Parathyroid adenoma (tissue), 2 donors: ENCODE measurements around the gene JHY.

Experiments used
- H2AFZ ChIP-seq: fragments of 300-600 bp; sonication (generic); one replicate; pipeline ENCODE4 v1.7.0; 2017; ENCODE audit warnings: antibody characterized with exemption, mild to moderate bottlenecking
- H3K27ac ChIP-seq: fragments of 300-600 bp; sonication (generic); one replicate; pipeline ENCODE4 v1.7.0; 2017
- H3K27me3 ChIP-seq: fragments of 300-600 bp; sonication (generic); one replicate; pipeline ENCODE4 v1.7.0; 2017; ENCODE audit warnings: low read length; ENCODE audit not compliant: control insufficient read depth, insufficient read depth
- H3K36me3 ChIP-seq: fragments of 300-600 bp; sonication (generic); one replicate; pipeline ENCODE4 v1.7.0; 2017; ENCODE audit warnings: low read length; ENCODE audit not compliant: control insufficient read depth, insufficient read depth
- H3K4me1 ChIP-seq: fragments of 300-600 bp; sonication (generic); one replicate; pipeline ENCODE4 v1.7.0; 2017; ENCODE audit warnings: control low read depth
- H3K4me2 ChIP-seq: fragments of 300-600 bp; sonication (generic); one replicate; pipeline ENCODE4 v1.7.0; 2017; ENCODE audit warnings: low read length
- H3K4me3 ChIP-seq: fragments of 300-600 bp; sonication (generic); one replicate; pipeline ENCODE4 v1.7.0; 2017; ENCODE audit warnings: low read depth, low read length
- H3K79me2 ChIP-seq: fragments of 300-600 bp; sonication (generic); one replicate; pipeline ENCODE4 v1.7.0; 2017; ENCODE audit warnings: control low read depth
- H3K9ac ChIP-seq: fragments of 300-600 bp; sonication (generic); one replicate; pipeline ENCODE4 v1.7.0; 2017; ENCODE audit warnings: mild to moderate bottlenecking
- H3K9me3 ChIP-seq: fragments of 300-600 bp; sonication (generic); one replicate; pipeline ENCODE4 v1.7.0; 2017; ENCODE audit warnings: low read length; ENCODE audit not compliant: control insufficient read depth
- TF ChIP-seq, protein P1 (sequence below): fragments of 300-600 bp; sonication (generic); IDR thresholded peaks from one replicate; pipeline ENCODE4 v1.7.0; 2017; ENCODE audit warnings: antibody characterized with exemption, mild to moderate bottlenecking
- donor health status: primary hyperparathyroidism.

Gene JHY

DNA sequence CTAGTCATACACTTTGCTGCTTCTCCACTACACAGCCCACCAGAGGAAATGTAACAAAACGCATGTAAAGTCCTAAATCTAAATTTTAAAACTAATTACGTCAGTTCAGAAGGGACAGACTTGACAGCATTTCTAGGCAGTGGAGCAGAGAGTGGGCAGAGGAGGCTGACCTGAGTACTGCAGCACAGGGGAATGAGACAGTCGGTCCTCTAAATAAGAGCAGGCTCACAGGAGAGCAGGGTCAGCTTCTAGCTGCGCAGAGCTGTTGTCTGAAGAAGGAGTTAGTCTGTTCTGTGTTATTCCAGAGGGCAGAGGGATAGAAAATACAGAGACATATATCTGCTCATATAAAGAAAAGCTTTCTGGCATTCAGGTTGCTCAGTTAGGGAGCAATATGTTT, 40.3 kb downstream of the JHY start:
- H3K9me3 ChIP-seq = no peaks in the 10 kb centered on the region
- no peak overlapping the region for H3K4me3 ChIP-seq
- H3K27ac ChIP-seq = no peak overlapping the region
- TF ChIP-seq, protein P1, sequence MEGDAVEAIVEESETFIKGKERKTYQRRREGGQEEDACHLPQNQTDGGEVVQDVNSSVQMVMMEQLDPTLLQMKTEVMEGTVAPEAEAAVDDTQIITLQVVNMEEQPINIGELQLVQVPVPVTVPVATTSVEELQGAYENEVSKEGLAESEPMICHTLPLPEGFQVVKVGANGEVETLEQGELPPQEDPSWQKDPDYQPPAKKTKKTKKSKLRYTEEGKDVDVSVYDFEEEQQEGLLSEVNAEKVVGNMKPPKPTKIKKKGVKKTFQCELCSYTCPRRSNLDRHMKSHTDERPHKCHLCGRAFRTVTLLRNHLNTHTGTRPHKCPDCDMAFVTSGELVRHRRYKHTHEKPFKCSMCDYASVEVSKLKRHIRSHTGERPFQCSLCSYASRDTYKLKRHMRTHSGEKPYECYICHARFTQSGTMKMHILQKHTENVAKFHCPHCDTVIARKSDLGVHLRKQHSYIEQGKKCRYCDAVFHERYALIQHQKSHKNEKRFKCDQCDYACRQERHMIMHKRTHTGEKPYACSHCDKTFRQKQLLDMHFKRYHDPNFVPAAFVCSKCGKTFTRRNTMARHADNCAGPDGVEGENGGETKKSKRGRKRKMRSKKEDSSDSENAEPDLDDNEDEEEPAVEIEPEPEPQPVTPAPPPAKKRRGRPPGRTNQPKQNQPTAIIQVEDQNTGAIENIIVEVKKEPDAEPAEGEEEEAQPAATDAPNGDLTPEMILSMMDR = no peak
- no peaks in the 10 kb centered on the region for H3K4me1 ChIP-seq
- H3K4me2 ChIP-seq = no peak overlapping the region
- no peaks in the 10 kb centered on the region for H3K36me3 ChIP-seq
- H3K79me2 ChIP-seq = no peaks in the 10 kb centered on the region
- H3K9ac ChIP-seq = no peak overlapping the region
- no peaks in the 10 kb centered on the region for H3K27me3 ChIP-seq
- H2AFZ ChIP-seq = no peak overlapping the region

- TF ChIP-seq, protein P1 = no peak
- no peaks in the 10 kb centered on the region for H3K4me1 ChIP-seq
These were observed 40.7 kb downstream of the JHY start for GRCh38 chr11:122923302-122923701.

DNA sequence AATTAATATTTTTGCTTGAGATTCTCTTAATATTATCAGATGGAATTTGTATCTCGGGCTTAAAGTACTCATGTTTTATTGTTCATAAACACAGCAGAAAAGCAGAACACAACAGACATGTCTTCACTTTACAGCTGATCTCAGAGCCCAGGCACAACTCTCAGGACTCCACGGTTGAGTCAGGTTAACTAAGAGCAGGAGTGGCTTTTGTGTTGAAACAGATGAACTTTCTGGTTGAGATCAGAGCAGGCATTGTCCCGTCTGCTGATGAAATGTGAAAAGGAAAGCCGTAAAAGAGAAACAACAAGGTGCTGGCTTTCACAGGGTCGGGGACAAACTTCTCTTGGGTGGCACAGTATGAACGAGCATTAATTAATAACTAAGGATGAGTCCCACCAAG, 49.0 kb downstream of the JHY start:
- Histone ChIP-seq H3K4me1 (no peaks in the 10 kb centered on the region), H3K4me2 (no peak overlapping the region), H3K27me3 (no peaks in the 10 kb centered on the region), H3K9me3 (no peaks in the 10 kb centered on the region), H3K36me3 (no peaks in the 10 kb centered on the region), H3K9ac (no peak overlapping the region), H2AFZ (no peak overlapping the region), H3K79me2 (no peaks in the 10 kb centered on the region), H3K4me3 (no peak overlapping the region), H3K27ac (no peak overlapping the region)
- TF ChIP-seq, protein P1 = no peak

More at GRCh38 chr11:122923302-122923701, 40.7 kb downstream of the JHY start:
- Histone ChIP-seq H3K9ac (no peak overlapping the region), H3K4me3 (no peak overlapping the region), H3K4me2 (no peak overlapping the region), H2AFZ (no peak overlapping the region), H3K9me3 (no peaks in the 10 kb centered on the region), H3K27me3 (no peaks in the 10 kb centered on the region), H3K79me2 (no peaks in the 10 kb centered on the region), H3K27ac (no peak overlapping the region), H3K36me3 (no peaks in the 10 kb centered on the region)

DNA sequence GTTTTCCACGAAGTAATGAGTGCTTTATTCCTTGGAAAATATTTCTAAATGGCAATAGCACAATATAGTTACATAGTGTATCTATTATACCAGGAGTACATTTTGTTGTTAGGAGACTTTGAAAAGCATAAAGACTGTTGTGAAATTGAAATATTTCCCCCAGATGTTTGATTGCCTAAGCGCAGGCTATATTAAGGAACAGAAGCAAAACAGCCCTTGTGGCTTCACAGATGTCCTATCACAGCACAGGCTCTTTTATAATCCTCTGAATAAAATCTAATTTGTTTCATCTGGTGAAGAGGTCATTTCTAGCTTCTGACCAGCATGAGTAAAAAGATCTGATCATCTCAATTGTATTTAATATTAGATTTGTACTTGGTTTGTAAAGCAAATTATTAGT, 50.9 kb downstream of the JHY start:
- no peaks in the 10 kb centered on the region for H3K36me3 ChIP-seq
- TF ChIP-seq, protein P1 = no peak
- no peaks in the 10 kb centered on the region for H3K79me2 ChIP-seq
- no peak overlapping the region for H3K4me3 ChIP-seq
- H3K27ac ChIP-seq = no peak overlapping the region
- H3K27me3 ChIP-seq = no peaks in the 10 kb centered on the region
- H3K9ac ChIP-seq = no peak overlapping the region
- no peaks in the 10 kb centered on the region for H3K4me1 ChIP-seq
- no peaks in the 10 kb centered on the region for H3K9me3 ChIP-seq
- no peak overlapping the region for H3K4me2 ChIP-seq
- H2AFZ ChIP-seq = no peak overlapping the region

DNA sequence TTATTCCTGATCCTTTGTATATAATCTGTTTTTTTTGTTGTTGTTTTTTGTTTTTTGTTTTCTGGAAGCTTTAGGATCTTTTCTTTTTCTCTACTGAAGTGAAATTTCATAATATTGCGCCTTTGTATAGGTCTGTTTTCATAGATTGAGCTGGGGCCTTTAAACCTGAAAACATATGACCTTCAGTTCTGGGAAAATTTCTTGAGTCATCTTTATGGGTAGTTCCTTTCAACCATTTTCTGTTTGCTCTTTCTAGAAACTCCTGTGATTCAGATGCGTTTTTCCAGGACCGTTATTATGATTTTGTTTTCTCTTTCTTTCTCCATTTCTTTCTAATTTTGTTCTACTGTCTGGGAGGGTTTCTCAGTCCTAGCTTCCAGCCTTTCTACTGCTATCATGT, 55.4 kb downstream of the JHY start:
- H3K9ac ChIP-seq = no peak overlapping the region
- no peaks in the 10 kb centered on the region for H3K36me3 ChIP-seq
- H3K9me3 ChIP-seq = no peaks in the 10 kb centered on the region
- TF ChIP-seq, protein P1 = no peak
- no peak overlapping the region for H3K27ac ChIP-seq
- H2AFZ ChIP-seq = no peak overlapping the region
- no peaks in the 10 kb centered on the region for H3K4me1 ChIP-seq
- H3K79me2 ChIP-seq = no peaks in the 10 kb centered on the region
- H3K4me3 ChIP-seq = no peak overlapping the region
- H3K4me2 ChIP-seq = no peak overlapping the region
- no peaks in the 10 kb centered on the region for H3K27me3 ChIP-seq
